Measurements from ENCODE around the gene RAB9A. TPM values are rescaled to one million over a fixed set of nuclear protein-coding genes. Genes with fewer than 3 reads are reported as not detected.

RAB9A gene
- total and polyA plus RNA-seq, 10 of the 15 experiments (the other 5 are each of a cell fraction or from before 2014, with no cell fraction given): 42.1 to 142 (median 49.9) TPM

GRCh38 chrX:13697455-13697854 is 8.5 kb downstream of the RAB9A start (continued):
- TF ChIP-seq PRDM15 (CRISPR knock-in tag; IDR thresholded peaks at IDR 0.05) (no peak), MXI1 (IDR thresholded peaks at IDR 0.05; ENCODE audit: low read depth, low read length) (no peak), CHD4 (IDR thresholded peaks at IDR 0.05) (no peak), E2F8 (IDR thresholded peaks at IDR 0.05; ENCODE audit: low read depth, partially characterized antibody) (no peak), KDM1A (IDR thresholded peaks at IDR 0.05; ENCODE audit: borderline replicate concordance) (no peak), HDGF (IDR thresholded peaks at IDR 0.05) (no peak), ASH2L (IDR thresholded peaks at IDR 0.05; ENCODE audit: borderline replicate concordance, low read depth) (no peak), SUPT20H (IDR thresholded peaks at IDR 0.05; ENCODE audit: borderline replicate concordance, control insufficient read depth, low read depth, low read length) (no peak), ZSCAN29 (IDR thresholded peaks at IDR 0.05) (no peak), RELB (IDR thresholded peaks at IDR 0.05; ENCODE audit: low read depth) (peak; percentile 73), MEF2B (IDR thresholded peaks at IDR 0.05; ENCODE audit: partially characterized antibody, poor library complexity, severe bottlenecking) (peak; percentile 89), ZNF207 (IDR thresholded peaks at IDR 0.05; ENCODE audit: borderline replicate concordance) (no peak), PAX8 (IDR thresholded peaks at IDR 0.05) (no peak), TCF7 (IDR thresholded peaks at IDR 0.05; ENCODE audit: borderline replicate concordance) (no peak), BHLHE40 (IDR thresholded peaks at IDR 0.05; ENCODE audit: borderline replicate concordance in 1 of 2, low read depth in 2 of 2, low read length in 1 of 2) (no peak; a peak in 1 of 4 replicates), CUX1 (IDR thresholded peaks at IDR 0.05; ENCODE audit: insufficient replicate concordance, low read depth, low read length) (peak; percentile 50), MTA3 (IDR thresholded peaks at IDR 0.05; ENCODE audit: borderline replicate concordance, low read length) (no peak)
